NCI-H1417 (cell line): ENCODE results near the gene LRSAM1.

ENCODE experiments used
- DNase-seq, 3 experiments: peaks; one replicate each; lab custom pipeline; 2025; lab: John Stamatoyannopoulos, UW

Gene LRSAM1

DNA sequence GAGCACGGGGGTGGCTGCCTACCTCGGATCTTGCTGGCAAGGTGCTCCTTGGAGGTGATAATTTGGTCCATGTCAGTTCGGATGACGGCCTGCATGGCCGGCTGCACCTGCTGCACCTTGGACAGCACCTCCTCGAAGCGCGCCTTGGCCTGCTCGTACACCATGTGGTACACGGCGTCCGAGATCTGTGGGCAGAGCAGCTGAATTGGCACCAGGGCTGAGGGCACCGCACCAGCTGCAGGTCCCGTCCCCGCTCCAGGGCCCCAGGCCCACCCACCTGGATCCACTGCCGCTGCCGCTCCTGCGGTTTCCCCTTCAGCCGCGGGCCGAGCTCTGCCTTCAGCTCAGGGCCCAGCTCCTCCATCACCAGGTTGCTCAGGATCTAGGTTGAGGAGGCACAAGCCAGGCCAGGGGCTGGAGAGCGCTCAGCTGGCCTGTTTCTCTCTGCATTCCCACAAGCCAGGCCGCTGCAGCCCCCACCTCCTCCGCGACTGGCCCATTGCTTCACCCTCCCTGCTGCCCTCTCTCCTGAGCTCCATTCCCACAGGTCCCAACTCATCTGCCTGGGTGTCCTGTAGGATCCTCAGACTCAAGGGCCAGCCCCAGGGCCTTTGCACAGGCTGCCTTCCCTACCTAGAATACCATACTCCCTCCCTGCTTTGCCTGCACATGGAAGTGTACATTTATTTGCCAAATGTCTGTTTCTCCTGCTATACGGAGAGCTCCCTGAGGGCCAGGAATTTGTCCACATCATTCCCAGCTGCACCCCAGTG lies 65.7 kb downstream of the LRSAM1 start:
- no peak for DNase-seq

DNA sequence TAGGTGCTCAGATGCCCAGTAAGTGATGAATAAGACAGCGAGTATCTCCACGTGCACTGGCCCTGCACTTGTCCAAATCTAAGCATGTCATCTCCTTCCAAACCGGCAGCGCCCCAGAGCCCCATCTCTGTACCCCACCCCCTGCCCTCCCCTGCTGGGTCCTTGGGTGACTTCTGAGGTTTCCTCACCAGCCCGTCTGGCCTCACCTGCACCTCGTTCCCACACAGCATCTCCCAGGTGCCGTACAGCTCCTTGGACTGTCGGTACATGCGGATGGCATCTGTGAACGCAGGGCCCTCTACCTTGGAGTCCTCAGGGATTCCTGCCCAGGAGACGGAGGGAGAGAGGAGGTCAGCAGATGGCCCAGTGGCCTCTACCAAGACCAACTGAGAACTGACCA lies 66.3 kb downstream of the LRSAM1 start:
- no peak for DNase-seq

DNA sequence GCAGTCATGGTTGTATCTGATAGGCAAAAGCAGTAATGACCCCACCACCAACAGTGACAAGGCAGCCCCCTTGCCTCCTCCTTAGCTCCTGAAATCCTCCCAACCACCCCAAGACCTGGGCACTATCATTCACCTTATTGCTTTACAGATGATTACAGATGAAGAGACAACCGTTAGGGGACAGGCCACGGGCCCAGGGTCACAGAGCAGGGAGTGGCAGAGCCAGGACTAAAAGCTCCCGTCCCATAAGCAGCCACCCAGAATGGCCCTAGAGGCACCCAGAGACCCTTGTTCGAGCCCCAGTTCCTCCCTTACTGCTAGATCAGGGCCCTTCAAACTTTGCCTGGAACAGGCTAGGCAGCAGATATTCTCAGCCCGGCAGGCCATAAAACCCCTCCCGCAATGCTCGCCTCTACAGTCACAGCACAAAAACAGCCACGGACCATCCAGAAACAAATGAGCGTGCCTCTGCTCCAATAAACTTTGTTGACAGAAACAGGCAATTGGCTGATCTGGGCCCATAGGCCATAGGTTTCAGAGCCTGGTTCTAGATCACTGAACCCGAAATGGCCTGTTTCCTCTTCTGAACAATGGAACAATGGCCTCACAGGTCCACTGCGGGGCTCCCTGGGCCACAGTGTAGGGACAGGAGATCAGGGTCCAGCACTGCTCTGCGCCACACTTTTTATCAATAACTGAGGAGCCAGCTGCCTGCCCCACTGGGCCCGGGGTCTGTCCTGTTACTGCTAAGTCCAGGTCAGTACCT lies 67.0 kb downstream of the LRSAM1 start:
- DNase-seq: no peak

DNA sequence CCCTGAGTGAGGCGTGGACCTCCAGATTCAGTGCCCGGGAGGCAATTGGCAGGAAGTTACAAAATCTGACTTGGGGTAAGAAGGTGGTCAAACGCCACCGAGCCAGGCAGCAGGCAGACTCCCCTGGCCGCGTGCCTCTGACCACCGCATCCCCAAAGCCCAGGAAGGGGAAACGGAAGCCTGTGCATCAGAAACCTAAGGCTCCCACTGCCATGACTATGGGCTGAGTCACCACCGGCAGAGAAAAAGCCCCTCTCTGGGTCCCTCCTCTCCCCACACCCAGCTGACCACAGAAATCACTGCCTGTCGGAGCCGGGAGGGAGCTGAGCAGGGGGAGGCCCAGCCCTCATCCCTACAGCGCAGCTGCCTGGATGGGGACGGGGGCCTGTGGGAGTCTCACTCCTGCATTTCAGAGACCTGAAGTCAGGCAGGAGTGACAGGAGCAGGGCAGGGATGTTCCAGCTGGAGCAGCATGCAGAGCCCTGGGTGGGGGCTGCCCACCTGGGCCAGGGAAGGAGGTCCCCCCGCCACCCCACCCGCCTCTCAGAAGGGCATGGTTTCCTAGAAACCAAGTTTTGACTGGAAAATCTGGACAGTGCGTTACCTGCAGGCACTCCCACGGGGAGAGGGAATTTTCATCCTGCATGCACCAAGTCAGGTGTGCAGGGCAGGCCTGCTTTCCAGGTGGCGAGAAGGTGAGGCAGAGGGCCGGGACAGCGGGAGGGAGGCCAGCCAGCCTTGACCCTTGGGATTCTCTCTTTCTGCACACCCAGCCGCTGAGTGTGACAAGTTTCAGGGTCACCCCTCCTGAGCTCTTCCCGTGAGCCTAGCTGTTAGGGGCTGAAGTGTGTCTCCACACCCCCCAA lies 68.2 kb downstream of the LRSAM1 start:
- no peak for DNase-seq

DNA sequence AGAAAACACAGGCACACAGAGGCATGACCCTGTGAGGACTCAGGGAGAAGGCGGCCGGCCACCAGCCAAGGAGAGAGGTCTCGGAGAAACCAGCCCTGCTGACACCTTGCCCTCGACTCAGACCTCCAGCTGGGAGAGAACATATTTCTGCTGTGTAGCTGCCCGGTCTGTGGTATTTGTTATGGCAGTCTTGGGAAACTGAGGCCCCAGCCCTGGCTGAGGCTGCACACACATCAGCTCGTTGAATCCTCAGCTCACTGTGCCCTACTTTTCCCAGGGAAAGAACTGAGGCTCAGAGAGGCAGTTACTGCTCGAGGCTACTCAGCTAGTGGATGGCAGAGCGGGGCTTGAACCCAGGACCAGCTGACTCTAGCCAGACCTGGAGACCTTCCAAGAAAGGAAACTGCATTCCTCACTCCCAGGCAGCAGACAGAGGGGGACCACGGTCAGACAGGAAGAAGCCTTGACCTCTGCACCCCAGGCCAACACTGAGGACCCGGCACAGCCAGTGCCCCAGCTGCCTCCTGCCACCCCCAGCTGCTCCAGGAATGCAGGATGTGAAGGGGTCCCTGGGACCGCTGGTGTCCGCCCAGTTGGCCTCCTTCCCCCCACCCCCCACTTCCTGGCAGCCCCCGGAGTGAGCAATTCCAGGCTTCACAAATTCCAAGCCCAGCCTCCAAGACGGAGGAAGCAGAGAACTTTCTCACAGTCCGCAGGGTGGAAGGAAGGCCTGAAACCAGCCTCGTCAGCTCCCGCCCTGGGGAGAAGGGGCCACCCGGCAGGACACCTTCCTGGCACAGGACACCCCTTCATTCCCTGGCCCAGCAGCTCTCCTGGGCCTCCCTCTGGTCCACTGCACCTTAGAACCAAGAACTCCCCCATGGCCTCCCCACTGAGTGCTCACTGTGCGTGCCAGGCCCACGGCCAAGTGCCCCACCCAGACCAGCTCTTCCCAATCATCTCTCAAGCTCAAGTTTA lies 69.9 kb downstream of the LRSAM1 start:
- DNase-seq: no peak

DNA sequence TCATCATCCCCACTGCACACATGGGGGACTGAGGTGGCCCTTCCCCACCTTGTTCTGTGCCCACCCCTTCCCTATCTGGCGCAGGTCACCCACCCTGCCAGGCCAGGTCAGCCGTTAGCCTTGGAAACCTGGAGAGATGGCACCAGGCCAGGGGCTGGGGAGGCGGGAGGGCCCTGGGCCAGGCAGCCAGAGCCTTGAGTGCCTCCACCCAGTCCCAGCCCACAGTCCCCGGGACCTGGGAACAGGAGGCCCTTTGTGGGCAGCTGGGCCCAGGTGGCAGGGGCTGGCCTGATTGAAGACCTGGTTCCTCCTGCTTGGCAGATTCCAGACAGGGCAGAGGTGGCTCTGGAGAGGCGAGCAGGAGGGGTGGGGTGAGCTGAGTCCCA lies 70.6 kb downstream of the LRSAM1 start:
- DNase-seq: no peak

DNA sequence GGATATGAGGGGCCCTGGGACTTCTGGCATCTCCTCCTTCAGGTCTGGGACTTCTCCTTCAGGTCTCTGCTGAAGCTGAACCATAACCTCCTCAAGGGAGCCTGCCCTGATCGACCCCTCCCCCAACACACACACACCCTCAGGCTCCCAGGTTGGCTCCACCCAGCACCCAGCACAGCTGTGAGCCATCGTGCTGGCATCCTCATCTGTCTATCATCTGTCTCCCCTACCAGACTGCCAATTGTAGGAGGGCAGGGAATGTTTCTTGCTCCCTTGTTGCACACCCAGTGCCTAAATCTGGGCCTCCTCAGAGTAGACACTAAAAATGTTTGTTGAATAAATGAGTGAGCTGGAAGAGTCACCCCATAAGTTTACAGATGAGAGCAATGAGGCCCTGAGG lies 71.4 kb downstream of the LRSAM1 start:
- DNase-seq: no peak

DNA sequence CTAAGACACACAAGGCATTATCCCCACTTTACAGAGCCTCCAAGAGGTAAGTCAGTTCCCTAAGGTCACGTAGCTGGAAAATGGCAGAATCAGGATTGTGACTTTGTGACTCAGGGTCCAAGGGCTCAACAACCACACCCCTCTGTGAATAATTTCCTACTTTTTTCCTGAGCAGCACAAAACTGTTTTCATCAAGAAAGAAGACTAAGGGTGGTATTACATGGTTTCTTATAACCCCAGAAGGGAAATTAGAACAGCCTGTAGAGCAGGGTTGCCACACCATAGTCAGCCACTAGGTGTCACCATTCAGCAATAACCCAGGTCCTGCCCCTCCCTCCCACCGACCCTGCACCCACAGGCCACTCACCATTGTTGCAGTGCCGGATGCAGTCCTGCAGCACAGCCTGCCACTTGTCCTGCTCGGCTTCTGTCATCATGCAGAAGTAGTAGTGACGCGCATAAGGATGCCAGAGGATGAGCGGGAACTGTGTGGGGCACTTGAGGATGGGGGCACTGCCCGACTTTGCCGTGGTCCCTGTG lies 72.1 kb downstream of the LRSAM1 start:
- DNase-seq: peak in 1 of 3 experiments; percentile 37

DNA sequence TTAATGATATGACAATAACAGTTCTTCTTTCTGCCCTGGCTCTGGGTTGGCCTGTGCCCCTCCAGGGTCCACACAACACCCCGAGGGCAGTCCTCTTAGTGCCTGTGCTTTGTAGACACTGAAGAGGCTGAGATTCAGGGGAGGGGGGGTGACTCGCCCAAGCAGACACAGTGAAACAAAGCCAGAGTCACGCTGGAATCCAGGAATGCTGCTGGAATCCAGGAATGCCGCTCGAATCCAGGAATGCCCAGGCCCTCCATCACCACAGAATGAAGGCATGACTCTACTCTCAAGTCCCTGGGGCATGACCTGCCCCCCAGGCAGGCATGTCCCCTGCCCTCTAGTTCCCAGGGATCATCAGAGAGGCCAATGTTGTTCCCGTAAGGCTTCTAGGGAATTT lies 73.1 kb downstream of the LRSAM1 start:
- no peak for DNase-seq

DNA sequence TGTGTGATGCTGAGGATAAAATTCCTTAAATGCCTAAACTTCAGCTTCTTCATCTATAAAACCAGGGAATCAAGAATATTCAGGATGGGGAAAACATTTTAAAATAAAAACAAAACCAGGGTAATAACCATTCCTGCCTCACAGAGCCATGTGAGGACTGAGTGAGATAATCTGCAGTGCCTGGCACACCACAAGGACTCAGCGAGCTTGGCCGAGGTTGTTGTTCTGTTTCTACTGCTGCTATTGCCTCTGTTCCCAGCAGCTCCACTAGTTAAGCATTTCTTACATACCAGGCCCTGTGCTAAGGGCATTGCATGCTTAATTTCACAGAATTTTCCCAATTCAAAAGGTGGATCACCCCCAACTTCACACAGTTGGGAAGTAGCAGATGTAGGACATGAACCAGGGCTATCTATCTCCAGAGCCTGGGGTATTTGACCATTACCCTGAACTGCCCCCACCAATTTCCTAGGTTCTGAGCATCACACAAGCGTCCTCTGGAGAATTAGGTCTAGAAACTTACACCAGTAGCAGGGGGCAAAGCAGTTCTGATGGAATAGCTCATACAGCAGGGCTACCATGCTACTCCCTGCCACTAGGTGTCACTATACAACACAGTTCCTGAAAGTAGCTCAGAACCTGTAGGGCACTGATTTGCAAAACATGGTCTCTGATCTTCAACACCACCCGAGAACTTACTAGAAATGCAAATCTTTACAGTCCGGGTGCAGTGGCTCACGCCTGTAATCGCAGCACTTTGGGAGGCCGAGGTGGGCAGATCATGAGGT lies 74.3 kb downstream of the LRSAM1 start:
- peak in 2 of 3 experiments; percentile 6 to 12 for DNase-seq

DNA sequence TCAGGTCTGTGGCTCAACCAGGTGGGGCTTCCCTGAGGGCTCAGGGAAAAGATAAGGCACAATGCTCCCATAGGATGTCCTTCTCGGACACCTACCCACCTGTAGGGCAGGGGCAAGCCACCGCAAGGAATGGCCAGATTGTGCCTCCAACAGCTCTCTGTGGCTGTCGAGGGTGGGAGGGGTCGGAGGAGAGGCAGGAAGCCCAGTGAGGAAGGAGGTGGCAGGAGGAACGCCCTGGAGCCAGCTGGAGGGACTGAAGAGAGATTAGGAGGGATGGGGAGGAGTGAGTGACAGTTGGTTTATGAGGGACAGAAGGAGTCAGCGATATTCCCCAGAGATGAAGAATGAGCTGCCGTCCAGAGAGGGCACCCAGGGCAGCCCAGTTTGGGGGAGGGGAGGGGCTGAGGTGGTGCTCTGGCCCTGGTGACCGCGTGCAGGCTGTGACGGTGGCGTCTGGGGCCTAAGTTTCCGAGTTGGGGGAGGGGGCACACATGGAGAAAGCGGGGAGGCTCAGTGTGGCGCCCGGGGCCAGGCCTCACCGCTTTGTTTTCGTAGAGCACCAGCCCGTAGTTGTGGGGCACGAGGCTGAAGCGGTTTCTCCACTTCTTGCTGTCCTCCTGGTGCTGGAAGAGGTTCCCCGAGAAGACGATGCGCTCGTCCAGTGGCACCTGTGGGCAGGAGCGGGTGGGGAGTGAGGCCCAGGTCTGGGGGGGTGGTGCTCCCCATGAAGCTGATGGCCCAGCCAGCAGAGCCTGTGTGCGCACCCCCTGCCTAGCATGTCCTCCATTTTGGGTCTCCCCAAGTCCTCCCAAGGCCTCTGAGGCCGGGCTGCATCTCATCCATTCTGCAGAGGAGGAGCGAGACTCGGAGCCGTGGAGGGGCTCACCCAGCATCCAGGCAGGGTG lies 75.6 kb downstream of the LRSAM1 start:
- no peak for DNase-seq

DNA sequence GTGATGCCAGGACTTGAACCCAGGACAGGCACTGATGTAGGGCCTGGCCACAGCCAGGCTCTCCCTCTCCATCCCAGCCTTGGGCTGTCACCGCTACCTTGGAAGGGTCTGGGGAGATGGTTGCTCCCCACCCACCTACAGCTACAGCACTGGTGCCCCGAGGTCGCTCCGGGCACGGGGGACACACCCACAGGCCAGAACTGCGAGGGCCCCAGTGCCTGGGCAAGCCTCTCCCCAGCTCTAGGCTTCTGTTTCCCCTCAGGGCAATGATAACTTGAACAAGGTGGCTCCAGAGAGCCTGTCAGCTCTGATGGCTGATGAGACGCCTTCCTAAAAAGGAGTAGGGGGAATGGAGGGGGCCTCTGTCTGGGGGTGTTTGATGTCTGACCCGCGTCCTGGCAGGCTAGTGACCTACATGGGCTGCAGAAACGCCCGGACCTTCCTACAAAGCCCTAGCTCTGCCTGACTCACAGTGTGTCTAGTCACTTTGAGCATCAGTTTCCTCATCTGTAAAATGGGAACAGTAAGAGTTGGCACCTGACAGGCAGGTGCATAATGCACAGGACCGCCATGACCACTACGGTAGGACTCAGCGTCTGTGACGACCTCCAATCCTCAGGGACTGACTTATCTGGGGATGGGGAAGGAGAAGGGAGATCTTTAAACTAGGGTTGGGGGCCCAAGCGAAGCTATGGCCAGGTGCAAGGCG lies 76.4 kb downstream of the LRSAM1 start:
- DNase-seq: no peak

DNA sequence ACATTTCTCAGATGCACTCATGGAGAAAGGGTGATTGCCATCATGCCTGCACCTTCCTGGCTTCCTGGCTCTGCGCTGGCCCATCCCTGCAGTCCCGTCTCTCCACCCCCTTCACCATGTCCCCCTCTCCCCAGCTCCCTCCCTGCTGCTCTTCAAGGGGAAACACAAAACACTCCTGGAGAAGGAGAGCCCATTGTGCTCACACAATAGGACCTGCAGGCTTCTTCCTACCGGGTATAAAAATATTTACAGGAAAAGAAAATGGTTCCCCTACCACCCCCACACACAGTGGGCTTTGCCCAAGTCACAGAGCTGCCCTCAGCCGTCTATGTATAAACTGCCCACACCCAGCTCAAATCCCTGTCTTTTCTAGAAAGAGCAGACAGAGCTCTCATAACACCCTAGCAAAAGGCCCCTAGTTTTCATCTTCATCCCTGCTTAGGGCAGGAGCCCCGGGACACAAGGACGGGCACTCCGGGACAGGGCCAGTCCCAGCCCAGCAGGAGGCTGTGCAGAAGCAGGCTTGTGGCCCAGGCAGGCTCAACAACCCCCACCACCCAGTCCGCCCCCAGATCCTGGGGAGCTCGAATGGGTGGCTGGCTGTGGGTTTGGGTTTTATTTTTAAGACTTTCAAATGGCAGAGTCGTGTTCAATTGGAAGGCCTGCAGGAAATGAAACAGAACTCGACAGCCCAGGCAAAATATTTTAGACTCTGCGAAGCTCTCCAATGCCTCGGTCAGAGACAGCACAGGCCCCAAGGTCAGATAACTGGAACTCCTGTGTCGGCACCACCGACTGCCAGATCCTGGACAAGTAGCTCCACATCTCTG lies 77.3 kb downstream of the LRSAM1 start:
- DNase-seq: peak in 2 of 3 experiments; percentile 34 to 69

DNA sequence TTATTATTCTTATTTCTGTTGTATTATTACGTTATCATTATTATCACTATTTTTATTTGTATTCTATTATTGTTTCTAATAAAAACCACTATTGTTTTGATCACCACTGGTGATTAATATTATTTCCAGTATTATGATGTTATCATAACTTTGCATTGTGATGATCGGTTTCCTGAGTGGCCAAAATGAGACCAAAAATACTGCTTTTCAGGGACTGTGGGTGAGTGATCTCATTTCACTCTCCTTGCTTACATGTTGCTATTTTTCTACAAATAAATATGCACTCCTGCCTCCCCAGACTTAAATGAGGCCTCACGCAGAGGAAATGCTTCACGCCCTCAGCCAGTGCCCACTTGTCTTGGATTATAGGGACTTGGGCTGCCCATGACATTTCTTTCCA lies 78.4 kb downstream of the LRSAM1 start:
- no peak for DNase-seq

DNA sequence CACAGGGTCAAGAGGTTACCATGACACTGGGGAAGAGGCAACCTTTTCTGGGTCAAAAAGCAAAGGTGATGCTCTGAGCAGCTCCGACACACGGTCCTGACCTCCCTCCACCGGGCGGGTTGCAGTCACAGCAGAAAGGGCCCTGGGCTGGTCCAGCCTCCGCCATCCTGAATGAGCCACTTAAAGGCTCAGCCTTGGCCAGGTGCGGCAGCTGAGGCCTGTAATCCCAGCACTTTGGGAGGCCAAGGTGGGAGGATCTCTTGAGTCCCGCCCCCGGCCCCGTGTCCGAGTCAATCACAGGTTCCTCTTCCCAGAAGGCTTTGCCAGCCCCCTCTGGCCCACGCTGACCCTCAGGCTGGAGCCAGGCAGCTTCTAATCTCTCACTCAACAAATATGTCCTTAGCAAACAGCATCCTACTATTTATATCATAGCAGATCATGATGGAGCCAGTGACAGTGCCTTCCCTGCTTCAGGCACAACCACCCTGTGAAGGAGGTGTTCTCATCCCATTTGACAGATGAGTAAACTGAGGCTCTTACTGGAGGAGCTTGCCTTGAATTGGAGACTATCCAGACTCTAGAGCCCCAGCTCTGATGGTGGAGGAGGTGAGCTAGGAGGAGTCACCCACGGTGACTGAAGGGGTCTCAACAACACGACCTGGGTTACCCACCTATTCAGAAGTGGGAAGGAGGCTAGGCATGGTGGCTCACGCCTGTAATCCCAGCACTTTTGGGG lies 79.1 kb downstream of the LRSAM1 start:
- peak in 1 of 3 experiments; percentile 29 for DNase-seq

DNA sequence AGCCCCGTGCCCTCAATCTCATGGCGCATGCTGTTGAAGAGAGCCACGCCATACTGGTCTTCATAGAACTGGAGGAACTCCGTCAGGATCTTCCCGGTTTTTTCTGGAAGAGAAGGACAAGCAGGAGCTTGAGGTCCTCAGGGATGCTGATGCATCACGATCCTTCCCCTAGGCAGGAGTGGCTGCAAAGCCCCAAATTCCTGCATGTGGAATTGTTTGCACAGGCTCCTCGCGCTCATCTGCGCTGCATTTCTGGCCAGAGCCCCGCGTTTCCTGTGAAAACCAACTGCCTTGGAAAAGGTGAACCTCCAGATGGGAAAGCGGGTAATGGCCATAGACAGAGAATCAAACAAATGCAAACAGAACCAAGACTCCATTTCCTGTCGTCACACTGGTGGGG lies 80.4 kb downstream of the LRSAM1 start:
- peak in 1 of 3 experiments; percentile 14 for DNase-seq
